Ovary (tissue), 3 donors: Measurements from ENCODE around the gene OGA.

Experiments
- CTCF ChIP-seq, 3 donors: fragments of 450-650 bp in 2 of 3; fragments of 200-600 bp in 1 of 3; IDR thresholded peaks; one replicate each; pipeline versions ENCODE4 v1.5.1 to v1.8.0; 2016 to 2022; ENCODE audit warnings: antibody characterized with exemption in 3 of 3, mild to moderate bottlenecking in 1 of 3
- EP300 ChIP-seq: sonication (generic); formaldehyde crosslinking; IDR thresholded peaks from one replicate; pipeline ENCODE4 v1.6.1; 2017; ENCODE audit warnings: antibody characterized with exemption
- POLR2A ChIP-seq: fragments of 450-650 bp; IDR thresholded peaks from one replicate; pipeline ENCODE4 v1.6.1; 2017; ENCODE audit warnings: antibody characterized with exemption, mild to moderate bottlenecking, moderate library complexity
- donor health status: DM: no; HTN: no; CAD: no.

DNA sequence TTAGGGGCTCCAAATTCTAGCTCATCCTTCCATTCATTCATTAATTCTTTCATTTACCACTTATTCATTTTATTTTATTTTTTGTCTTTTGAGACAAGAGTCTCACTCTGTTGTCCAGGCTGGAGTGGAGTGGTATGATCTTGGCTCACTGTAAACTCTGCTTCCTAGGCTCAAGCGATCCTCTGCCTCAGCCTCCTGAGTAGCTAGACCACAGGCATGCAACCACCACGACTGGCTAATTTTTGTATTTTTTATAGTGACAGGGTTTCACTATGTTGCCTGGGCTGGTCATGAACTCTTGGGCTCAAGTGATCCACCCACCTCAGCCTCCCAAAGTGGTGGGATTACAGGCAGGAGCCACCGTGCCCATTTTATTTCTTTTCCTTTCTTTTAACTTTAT lies 74.0 kb downstream of the OGA start:
- TF ChIP-seq POLR2A (no peak), CTCF (IDR thresholded peaks at IDR 0.05) (no peak), EP300 (no peak)
